ENCODE results near the gene TUBA4A. TPM values are rescaled to one million over a fixed set of nuclear protein-coding genes. Genes with fewer than 3 reads are reported as not detected.
A peak's percentile ranks its signal among the peaks of the same experiment; 100 is the strongest.
"Not testable (repeated sequence)": the region's sequence is repeated elsewhere in the genome, so short reads cannot be mapped to it uniquely, and the experiment has no call there.

Gene TUBA4A
- total RNA-seq, 1 experiment from 2014 or later: 39.4 TPM

DNA sequence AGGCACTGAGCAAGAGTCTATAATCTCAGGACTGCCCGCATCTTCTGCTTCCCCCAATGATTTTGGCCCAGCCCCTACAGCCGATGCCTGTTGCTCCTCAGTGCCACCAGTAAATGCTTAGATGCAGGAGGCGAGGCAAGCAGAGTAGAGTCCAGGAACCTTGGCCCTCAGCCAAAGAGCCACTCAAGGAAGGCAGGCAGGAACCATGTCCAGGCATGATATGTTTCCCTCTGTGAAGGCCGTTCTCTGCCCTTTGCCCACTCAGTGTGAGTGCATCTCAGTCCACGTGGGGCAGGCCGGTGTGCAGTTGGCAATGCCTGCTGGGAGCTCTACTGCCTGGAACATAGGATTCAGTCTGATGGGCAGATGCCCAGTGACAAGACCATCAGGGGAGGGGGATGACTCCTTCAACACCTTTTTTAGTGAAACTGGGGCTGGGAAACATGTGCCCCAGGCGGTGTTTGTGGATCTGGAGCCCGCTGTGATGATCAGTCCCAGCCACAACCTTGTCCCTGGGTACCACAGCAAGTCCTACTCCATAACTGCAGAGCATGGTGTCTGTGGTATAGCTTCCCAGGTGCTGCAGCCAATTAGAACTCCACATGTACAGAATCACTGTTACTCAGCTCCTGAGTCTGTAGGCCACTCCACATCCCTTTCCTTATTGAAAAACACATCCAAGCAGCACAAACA, 15.8 kb upstream of the TUBA4A start:
- DNase-seq (ENCODE audit: extremely low read depth, low read depth): no peak

DNA sequence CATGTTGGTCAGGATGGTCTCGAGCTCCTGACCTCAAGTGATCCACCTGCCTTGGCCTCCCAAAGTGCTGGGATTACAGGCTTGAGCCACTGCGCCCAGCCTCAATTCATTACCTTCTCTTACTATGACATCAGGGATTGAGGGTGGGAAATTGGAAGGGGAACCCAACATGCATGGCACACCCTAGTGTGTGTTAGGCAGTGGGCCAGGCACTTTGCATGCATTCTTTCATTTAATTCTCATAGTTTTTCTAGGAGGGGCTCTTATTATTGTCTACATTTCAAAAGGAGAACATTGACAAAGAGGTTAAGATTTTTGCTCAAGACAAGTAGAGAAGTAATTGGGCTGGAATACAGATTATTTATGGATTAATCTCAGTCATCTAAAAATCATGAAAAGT, 14.6 kb upstream of the TUBA4A start:
- DNase-seq (ENCODE audit: extremely low read depth, low read depth): no peak

DNA sequence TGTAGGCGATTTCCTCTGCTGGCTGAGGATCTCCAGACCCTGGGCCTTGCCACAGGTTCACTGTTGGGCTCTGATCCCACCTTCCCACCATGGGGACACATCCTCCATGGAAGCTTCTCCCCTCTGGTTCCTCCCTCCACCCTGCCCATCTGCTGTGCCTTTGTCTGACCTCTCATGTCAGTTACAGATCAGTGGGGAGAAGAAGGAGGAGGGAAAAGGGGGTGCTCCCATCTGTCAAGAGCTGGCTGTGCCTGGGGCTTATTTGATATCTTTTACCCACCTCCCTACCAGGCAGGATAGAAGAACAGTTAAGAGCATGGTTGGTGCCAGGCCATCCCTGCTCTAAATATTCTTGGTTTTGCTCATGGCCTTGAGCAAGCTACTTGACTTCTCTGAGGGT, 13.2 kb upstream of the TUBA4A start:
- DNase-seq (ENCODE audit: extremely low read depth, low read depth): no peak

GRCh38 chr2:219266232-219266631, 12.5 kb upstream of the TUBA4A start:
- no peak for DNase-seq (ENCODE audit: extremely low read depth, low read depth)

DNA sequence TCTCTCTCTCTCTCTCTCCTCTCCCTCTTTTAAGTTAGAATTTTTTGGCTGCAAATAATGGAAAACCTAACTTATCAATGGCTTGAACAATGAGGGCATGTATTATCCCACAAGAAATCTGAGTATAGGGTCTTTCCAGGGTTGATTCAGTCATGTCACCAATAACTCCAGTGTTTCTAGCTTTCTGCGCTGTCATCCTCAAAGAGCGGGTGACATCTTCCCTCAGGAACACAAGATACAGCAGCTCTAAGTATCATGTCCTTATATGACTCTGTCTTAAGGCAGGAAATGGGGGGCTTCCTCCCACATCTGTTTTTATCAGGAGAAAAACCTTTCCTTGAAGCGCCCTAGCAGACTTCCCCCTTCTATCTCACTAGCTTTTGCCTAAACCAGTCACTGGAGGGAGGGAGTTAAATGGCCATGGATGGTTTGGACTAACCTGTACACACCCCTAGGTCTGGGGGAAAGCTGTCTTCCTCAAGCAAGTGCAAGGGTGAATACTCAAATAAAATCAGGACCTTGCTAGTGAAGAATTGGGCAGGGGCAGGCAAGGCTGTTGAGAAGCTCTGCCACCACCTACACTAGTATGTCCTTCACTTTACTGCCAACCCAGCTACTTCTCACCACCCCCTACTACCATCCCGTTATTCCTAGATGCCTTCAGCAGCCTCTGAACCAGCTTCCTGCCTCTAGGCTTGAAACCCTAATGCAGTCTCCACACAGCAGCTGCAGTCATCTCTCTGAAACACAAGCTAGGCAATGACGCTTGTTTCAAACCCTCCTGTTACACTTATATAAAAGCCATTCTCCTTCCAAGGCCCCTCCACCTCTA, 7.5 kb upstream of the TUBA4A start:
- no peak for DNase-seq (ENCODE audit: extremely low read depth, low read depth)

GRCh38 chr2:219258942-219259341, 5.2 kb upstream of the TUBA4A start:
- DNase-seq (ENCODE audit: extremely low read depth, low read depth): not testable (repeated sequence)

- no peak for DNase-seq (ENCODE audit: extremely low read depth, low read depth)
Observed at GRCh38 chr2:219254590-219255201, 978 bp upstream of the TUBA4A start.

GRCh38 chr2:219252900-219253752, 592 bp downstream of the TUBA4A start, which contains the start of gene TUBA4B:
TSS of gene TUBA4B (plus strand) at chr2:219253243. CDS start at chr2:219253408, 165 bp downstream.
- no peak for DNase-seq (ENCODE audit: extremely low read depth, low read depth)

GRCh38 chr2:219252570-219252899, 1.2 kb downstream of the TUBA4A start:
- DNase-seq (ENCODE audit: extremely low read depth, low read depth): no peak

- no peak for DNase-seq (ENCODE audit: extremely low read depth, low read depth)
Observed at GRCh38 chr2:219252084-219252483, 1.6 kb downstream of the TUBA4A start.

DNA sequence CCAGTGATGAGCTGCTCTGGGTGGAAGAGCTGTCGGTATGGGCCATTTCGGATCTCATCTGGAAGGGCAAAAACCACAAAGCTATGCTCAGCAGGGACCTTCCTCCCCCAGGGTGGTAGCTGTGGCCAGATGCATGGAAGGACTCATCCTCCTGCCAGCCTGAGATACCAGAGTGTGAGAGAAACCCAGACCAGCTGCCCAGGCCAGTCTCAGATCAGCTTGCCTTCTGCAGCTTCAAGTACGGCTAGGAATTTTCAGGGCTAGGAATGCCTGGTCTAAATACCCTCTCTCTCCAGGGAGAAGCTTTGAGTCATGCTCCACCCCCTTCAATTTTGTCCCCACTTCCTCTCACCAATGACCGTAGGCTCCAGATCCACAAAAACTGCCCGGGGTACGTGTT, 2.1 kb downstream of the TUBA4A start:
- no peak for DNase-seq (ENCODE audit: extremely low read depth, low read depth)

DNA sequence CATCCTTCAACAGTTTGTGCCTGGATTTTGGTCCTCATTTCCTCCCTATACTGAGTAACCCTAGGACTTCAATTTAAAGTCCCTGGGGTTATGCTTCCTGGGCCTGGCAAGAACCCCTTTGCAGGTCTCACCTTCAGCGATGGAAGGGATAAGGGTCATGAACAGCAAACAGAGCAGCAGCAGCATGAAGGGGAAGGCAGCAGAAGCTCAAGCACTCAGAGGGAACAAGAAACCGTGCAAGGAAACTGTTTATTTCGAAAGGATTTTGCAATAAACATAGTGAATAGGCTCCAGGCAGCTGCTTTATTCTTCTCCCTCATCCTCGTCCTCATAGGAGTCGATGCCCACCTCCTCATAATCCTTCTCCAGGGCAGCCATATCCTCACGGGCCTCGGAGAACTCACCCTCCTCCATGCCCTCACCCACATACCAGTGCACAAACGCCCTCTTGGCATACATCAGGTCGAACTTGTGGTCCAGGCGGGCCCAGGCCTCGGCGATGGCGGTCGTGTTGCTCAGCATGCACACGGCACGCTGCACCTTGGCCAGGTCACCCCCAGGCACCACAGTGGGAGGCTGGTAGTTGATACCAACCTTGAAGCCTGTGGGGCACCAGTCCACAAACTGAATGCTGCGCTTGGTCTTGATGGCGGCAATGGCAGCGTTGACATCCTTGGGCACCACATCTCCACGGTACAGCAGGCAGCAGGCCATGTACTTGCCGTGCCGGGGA, 3.5 kb downstream of the TUBA4A start:
- DNase-seq (ENCODE audit: extremely low read depth, low read depth): no peak

DNA sequence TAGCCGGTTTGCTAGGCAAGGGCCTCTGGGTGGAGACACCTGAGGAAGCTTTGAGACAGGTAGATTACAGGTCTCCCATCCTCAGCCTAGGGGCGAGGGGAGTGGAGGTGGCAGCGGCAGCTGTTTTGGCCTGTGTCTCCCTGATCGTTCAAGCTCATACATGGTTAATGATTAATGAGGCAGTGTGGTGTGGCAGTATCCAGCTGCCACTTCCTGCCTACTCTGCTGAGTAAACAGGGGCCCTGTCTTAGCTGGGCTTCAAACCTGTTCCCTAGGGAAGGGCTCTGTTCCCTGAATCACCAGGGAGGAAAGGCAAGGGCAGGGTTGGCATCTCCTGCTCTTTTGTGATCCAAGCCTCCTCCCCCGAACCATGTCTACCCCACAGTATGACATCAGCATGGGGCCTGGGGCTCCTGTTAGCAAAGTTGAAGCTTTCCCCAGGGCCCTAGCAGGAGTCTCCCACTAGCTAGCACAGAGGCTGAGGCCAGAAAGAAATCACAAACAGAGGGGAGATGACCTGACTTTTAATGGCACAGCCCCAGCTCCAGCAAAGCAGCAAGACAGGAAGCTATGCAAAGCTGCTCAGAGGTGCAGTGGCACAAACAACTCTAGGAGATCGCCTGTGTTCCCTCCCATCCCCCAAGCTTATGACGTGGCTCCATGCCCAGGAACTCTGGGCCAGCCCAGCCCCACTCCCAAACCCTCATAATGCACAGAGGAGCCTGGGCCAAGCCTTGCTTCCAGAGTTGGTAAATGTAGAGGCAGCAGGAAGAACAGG, 4.3 kb downstream of the TUBA4A start:
- peak; percentile 46 for DNase-seq (ENCODE audit: extremely low read depth, low read depth)

DNA sequence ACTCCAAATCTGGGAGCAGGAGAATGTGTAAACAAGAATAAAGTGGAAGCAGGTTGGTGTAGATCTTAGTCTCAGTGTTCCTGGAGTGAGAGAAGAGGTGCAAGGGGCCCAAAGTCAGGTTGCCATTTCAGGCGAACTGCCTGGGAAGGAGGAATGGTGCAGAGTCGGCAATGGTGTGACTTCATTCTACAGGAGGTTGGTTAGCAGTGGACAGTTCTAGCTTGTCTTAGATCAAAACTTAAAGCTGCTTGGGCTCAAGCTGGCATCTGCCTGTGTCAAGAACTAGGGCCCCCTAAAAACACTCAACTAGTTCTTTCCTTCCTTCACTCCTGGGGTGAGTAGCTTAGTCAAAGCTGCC, 4.9 kb downstream of the TUBA4A start:
- no peak for DNase-seq (ENCODE audit: extremely low read depth, low read depth)

GRCh38 chr2:219247678-219248642, 5.8 kb downstream of the TUBA4A start:
- no peak for DNase-seq (ENCODE audit: extremely low read depth, low read depth)

GRCh38 chr2:219246559-219246958, 7.2 kb downstream of the TUBA4A start:
- no peak for DNase-seq (ENCODE audit: extremely low read depth, low read depth)

DNA sequence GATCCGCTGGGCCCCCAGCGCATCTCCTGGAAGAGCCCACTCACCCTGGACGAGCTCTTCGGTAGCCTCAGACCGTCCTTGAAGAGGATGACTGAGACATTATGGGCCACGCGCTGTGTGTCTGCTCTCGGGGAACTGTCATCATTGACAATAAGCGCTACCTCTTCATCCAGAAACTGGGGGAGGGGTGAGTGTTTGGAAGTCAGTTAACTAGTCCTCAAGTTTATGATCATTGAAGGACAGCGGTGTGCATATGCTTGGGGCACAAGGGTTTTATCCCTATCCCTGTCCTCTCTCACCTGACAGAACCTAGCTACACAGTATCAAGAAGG, 7.9 kb downstream of the TUBA4A start:
- no peak for DNase-seq (ENCODE audit: extremely low read depth, low read depth)

- peak; percentile 90 for DNase-seq (ENCODE audit: extremely low read depth, low read depth)
Observed at GRCh38 chr2:219245148-219245898, 8.4 kb downstream of the TUBA4A start, which contains the start of the genes GLB1L and STK16. TSS of gene GLB1L (minus strand) at chr2:219245444. CDS start at chr2:219243573, 1,871 bp downstream. TSS of gene STK16 (plus strand) at chr2:219245479. CDS start at chr2:219246000, 521 bp downstream.

Measured in NCI-H460 (cell line).